RWPE1 (cell line): ENCODE results near the gene CSTPP1.

ENCODE experiments used
- CTCF ChIA-PET: fragments of 350-600 bp; sonication (Branson Sonifier 250); formaldehyde crosslinking; extraction: SDS; loops from one replicate; lab custom pipeline; 2021; lab: Yijun Ruan, JAX
- POLR2A ChIA-PET: fragments of 400-600 bp; formaldehyde crosslinking; extraction: SDS; loops from one replicate; lab custom pipeline; 2020; ENCODE audit warnings: antibody characterized with exemption; ENCODE audit not compliant: low non-redundant PET; lab: Yijun Ruan, JAX
- DNase-seq: peaks from one replicate; pipeline ENCODE4 v3.0.0; 2012; ENCODE audit warnings: low spot score
- H3K27ac ChIP-seq: fragments of 450-650 bp; 2 replicates; pipeline ENCODE4 v1.5.1; 2017
- CTCF ChIP-seq: fragments of 450-650 bp; conservative IDR thresholded peaks from 2 replicates; pipeline ENCODE4 v1.5.1; 2017; ENCODE audit warnings: low read depth, mild to moderate bottlenecking

Gene CSTPP1

DNA sequence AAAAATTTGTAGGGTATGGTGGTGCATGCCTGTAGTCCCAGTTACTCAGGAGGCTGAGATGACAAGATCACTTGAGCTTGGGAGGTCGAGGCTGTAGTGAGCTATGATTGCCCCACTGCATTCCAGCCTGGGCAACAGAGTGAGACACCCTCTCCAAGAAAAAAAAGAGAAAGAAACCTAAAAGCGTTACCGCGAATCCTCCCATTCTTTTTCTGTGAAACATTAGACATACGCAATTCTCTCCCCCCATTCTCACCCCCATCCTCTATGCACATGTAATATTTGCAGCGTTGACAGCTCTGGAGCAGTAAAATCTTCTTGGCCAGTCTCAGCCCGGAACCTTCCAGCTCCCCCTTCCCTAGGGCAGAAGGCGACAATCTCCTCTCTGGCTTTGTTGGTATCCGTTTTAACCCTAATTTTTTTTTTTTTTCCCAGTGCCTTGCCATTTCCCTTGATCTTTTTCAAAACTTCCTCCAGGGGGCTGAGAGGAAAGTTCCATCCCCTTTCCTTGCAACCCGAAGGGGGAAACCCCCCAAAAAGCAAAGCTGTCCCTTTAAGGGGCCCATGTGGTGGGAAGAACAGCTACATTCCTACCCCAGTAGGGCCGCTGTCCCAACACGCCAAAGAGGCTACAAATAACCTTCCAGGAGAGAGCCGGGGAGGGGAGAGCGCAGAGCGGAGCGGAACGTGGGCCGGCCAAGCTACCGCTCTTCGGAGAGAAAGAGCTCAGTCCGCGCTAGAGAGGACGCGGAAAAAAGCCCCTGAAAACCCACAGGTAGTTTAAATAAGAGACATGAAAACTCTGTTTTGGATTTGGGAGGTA, 20.1 kb upstream of the CSTPP1 start:
- ChIA-PET CTCF (interaction anchor here (0.6 to 2.4 kb wide), 4 partner anchors 96 to 278 kb away, joined by 3 to 14 read pairs (median 4); no protein-coding TSS in a partner anchor), POLR2A (no interaction called here)
- H3K27ac ChIP-seq, result peak overlapping the region; percentile 93
- DNase-seq, result peak; percentile 96
- no peak for TF ChIP-seq CTCF

GRCh38 chr11:46917109-46917761, 19.3 kb upstream of the CSTPP1 start:
- DNase-seq, result no peak
- ChIA-PET CTCF (interaction anchor here (0.6 to 2.4 kb wide), 2 partner anchors 236 to 366 kb away, joined by 3 to 14 read pairs; no protein-coding TSS in a partner anchor), POLR2A (no interaction called here)
- TF ChIP-seq CTCF, result no peak
- peak overlapping the region; percentile 93 for H3K27ac ChIP-seq

DNA sequence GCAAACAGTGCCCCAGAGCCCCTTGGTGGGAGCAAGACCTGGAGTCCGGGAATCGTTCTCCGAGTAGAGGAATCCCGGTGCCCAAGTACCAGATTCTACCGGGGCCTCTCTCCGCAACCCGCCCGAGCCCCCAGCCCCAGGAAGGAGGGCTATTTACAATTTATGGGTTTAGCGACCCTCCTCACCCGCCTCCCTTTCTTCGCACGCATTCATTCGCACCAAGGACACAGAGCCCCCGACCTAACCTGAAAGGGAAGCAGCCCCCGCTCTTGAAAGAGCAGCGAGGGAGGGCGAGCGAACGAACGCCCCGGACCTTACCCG, 18.8 kb upstream of the CSTPP1 start:
- CTCF ChIA-PET, result interaction anchor here (0.6 to 2.4 kb wide), 2 partner anchors 235 to 365 kb away, joined by 3 to 14 read pairs; no protein-coding TSS in a partner anchor
- peak overlapping the region; percentile 93 for H3K27ac ChIP-seq

DNA sequence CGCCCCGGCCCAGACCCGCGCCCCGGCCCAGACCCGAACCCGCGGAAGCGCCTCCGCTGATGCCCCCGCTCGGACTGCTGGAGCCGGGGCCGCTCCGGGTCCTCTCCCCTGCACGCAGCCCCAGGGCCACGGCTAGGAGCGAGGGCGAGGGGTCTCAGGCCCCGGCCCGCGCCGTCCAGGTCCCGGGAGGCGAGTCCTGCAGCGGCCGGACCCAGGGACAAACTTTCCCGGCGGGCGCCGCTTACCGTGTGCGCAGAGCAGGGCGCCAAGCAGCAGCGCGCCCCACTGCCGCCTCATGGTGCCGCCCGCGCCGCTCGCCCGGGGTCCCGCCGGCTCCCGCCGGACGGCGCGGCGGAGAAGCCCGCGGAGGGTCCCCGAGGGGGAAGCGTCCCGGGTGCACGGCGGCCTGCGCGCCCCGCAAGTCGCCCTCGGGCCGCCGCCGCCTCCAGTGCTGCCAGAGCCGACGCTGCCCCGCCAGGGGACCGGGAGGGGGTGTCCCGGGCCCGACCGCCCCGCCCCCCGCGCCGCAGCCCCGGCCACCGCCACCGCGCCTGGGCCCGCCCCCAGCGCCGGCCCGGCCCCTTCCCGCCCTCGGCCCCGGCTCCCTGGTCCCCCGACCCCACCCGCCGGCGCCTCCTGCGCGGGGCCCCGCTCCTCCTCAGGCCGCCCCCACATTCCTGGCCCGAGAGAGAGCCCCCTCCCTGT, 18.3 kb upstream of the CSTPP1 start, which contains the start of gene LRP4:
Gene LRP4 (minus strand): TSS at position 468 of the 705 bp plus-strand sequence. CDS start 171 bp downstream, at position 297.
- H3K27ac ChIP-seq, result peak within 1 kb of the TSS; percentile 93
- peak; percentile 23 for TF ChIP-seq CTCF
- ChIA-PET POLR2A (no interaction called here), CTCF (interaction anchor here (1.1 to 1.3 kb wide), 2 partner anchors 235 to 239 kb away, joined by 3 to 6 read pairs; no protein-coding TSS in a partner anchor)
- no peak for DNase-seq

More for the DNA sequence above, 18.8 kb upstream of the CSTPP1 start:
- no peak for DNase-seq
- TF ChIP-seq CTCF, result no peak
- POLR2A ChIA-PET, result no interaction called here

DNA sequence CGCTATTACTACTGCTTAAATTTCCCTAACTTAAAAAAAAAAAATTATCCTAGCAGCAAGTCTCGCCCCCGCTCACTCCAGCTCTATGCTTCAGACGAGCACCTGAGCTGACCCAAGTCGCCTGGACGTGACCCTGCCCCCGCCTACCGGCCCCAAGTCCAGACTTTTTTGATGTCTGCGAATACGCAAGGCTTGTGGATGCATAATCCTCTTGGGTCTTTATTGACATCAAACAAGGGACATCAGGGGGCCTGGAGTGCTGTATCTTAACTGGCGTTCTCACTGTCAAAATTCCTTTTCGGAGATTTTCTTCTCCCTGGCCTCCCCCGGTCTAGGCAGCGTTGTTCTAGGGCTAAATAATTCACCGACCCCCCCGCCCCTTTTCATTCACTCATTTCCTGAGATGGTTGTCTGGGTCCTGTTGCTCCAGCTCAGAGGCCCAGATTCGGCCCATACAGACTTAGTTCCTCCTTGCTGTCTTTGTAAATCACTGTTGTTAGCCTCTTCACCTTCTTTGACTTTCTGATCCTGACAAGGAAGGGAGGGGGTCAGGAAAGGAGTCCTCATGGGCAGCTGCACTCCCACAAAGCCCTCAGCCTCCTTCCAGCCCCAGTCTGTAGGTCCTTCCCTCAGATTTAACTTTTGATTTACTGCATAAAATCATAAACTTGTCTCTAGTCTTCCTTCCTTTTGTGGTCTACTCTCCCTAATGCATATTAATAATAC, 17.6 kb upstream of the CSTPP1 start:
- no peak for TF ChIP-seq CTCF
- ChIA-PET CTCF (interaction anchor here (0.6 to 1.3 kb wide), 5 partner anchors 13 to 238 kb away, joined by 3 to 6 read pairs (median 3); no protein-coding TSS in a partner anchor), POLR2A (no interaction called here)
- H3K27ac ChIP-seq, result peak overlapping the region; percentile 93
- no peak for DNase-seq
